ENCODE data around the gene SLC30A1. TPM values are rescaled to one million over a fixed set of nuclear protein-coding genes. Genes with fewer than 3 reads are reported as not detected.

Gene SLC30A1
- total RNA-seq, 4 donors from 2014 or later, result 10.1 to 17.3 (median 13.0) TPM

DNA sequence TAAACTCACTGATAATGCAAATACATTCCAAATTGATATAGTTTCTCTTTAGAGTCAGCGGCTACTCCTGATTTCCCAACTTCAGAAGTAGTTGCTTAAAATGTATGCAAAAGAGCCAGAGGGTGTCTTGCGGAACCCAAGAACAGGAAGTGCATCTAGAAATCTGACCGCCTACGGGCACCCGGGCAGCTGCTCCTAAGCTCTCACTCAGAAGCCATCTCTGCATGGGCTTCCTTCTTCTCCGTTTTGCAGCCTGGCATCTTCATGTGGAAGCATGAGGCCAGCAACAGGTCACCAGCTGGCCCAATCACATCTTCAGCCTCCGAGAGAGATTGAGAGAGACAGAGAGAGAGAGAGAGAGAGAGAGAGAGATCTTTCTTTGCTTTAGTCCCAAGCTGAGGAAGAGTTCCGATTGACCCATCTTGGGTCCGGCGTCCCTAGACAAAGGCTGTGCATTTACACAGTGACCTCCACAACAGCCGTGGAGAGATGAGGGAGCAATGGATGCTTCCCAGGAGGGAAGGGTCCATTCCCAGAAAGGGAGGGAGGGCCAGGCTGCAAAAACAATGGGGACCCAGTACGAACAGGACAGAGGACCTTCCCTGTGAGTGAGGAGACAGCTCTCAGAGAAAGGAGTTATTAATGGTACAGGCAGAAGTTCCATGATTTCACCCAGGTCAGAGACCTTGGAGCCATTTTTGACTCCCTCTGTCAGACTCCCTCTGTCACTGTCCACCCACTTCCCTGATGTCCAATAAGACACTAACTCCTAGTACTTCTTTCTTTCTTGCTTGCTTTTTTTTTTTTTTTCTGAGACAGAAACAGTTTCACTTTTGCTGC, 28.2 kb upstream of the SLC30A1 start:
- WGBS, 2 donors (ENCODE audit: low coverage in 1 of 2), result 75 to 81% methylated on average over 6 to 7 of the region's 12 CpGs
- H3K36me3 ChIP-seq, result no peaks in the 10 kb centered on the region
- H3K4me1 ChIP-seq, result peaks cover 0 to 30% (median 10%) of the 10 kb centered on the region in 3 donors
- H3K9me3 ChIP-seq, result no peaks in the 10 kb centered on the region
- H3K27ac ChIP-seq, result peak overlapping the region in 1 of 4 donors; percentile 35
- TF ChIP-seq EP300 (IDR thresholded peaks at IDR 0.05) (no peak), POLR2AphosphoS5 (IDR thresholded peaks at IDR 0.05) (no peak), POLR2A (IDR thresholded peaks at IDR 0.05) (no peak)
- TF ChIP-seq, protein P1, sequence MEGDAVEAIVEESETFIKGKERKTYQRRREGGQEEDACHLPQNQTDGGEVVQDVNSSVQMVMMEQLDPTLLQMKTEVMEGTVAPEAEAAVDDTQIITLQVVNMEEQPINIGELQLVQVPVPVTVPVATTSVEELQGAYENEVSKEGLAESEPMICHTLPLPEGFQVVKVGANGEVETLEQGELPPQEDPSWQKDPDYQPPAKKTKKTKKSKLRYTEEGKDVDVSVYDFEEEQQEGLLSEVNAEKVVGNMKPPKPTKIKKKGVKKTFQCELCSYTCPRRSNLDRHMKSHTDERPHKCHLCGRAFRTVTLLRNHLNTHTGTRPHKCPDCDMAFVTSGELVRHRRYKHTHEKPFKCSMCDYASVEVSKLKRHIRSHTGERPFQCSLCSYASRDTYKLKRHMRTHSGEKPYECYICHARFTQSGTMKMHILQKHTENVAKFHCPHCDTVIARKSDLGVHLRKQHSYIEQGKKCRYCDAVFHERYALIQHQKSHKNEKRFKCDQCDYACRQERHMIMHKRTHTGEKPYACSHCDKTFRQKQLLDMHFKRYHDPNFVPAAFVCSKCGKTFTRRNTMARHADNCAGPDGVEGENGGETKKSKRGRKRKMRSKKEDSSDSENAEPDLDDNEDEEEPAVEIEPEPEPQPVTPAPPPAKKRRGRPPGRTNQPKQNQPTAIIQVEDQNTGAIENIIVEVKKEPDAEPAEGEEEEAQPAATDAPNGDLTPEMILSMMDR (IDR thresholded peaks at IDR 0.05), result no peak
- ATAC-seq, result peak; percentile 52
- H3K27me3 ChIP-seq, result no peaks in the 10 kb centered on the region
- H3K4me3 ChIP-seq, result no peak overlapping the region

DNA sequence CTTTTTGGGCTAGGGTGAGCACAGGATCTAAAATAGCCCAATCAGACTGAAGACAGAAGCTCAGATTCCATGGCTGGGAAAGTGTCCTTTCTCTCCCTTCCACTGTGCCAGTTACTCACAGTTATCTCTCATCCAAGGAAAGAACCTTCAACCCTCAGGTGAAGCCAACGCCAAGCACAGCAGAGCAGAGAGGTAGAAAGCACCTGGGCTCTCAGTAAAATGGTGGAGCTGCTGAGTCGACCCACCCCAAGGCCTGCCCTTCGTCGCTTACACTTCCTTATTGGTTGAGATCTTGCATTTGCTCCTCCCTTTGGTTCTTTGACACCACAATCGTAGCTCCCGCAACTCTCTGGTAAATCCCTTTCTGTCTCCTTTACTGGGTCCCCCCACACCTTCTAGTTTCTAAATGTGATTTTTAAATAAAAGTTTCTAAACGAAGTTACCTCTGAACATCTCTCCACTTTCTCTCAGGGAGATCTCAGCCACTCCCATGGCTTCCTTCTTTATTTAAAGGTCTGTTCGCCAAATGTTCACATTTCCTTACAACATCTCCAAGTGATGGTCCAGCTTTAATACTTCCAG, 27.5 kb upstream of the SLC30A1 start:
- H3K27ac ChIP-seq, result peak overlapping the region in 1 of 4 donors; percentile 4
- H3K27me3 ChIP-seq, result no peaks in the 10 kb centered on the region
- ATAC-seq, result no peak

DNA sequence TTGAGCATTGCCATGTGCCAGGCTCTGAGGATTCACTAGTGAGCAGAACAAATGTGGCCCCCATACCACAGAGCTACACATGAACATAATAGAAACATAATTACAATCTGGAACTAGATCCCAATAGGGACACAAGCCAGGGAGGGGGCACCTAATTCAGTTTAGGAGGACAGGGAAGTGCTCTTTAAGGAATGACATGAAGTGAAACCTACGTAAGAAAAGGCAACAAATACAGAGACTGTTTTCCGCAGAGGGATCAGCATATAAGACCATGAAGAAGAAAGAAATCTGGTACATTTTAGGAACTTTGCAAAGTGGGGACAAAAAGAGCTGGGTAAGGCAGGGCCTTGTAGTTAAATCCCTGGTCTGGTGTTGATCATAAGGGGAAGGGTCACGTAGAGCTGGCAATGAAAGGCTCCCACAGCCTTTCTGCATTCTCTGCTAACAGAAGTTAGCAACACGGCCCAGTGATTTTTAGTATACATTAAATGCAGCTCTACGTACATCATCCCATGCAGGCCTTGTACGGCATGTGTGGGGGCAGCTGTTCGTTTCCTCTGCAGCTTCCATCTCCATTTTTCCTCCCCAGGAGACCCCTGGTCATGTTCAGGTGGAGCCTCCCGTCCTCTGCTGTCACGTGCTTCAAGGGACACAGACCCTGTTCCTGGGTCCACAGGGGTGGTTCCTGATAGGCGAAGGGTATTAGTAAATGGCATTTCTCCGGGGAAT, 26.8 kb upstream of the SLC30A1 start:
- TF ChIP-seq POLR2A (IDR thresholded peaks at IDR 0.05) (no peak), POLR2AphosphoS5 (IDR thresholded peaks at IDR 0.05) (no peak), EP300 (IDR thresholded peaks at IDR 0.05) (no peak)
- TF ChIP-seq, protein P1 (IDR thresholded peaks at IDR 0.05), result no peak
- H3K4me3 ChIP-seq, result peak overlapping the region in 1 of 2 donors; percentile 10
- WGBS, 2 donors (ENCODE audit: low coverage in 1 of 2), result 88 to 100% methylated on average over 5 to 11 of the region's 11 CpGs
- H3K36me3 ChIP-seq, result no peaks in the 10 kb centered on the region
- no peaks in the 10 kb centered on the region for H3K27me3 ChIP-seq
- H3K4me1 ChIP-seq, result peaks cover 0 to 17% (median 0%) of the 10 kb centered on the region in 3 donors
- no peaks in the 10 kb centered on the region for H3K9me3 ChIP-seq
- peak overlapping the region in 1 of 4 donors; percentile 4 for H3K27ac ChIP-seq
- no peak for ATAC-seq

More for the DNA sequence above, 27.5 kb upstream of the SLC30A1 start:
- Histone ChIP-seq H3K4me3 (peak overlapping the region in 1 of 2 donors; percentile 10), H3K4me1 (peaks cover 0 to 23% (median 6%) of the 10 kb centered on the region in 3 donors), H3K9me3 (no peaks in the 10 kb centered on the region), H3K36me3 (no peaks in the 10 kb centered on the region)
- no peak for TF ChIP-seq POLR2AphosphoS5 (IDR thresholded peaks at IDR 0.05)
- TF ChIP-seq EP300 (IDR thresholded peaks at IDR 0.05), result no peak
- TF ChIP-seq, protein P1 (IDR thresholded peaks at IDR 0.05), result no peak
- TF ChIP-seq POLR2A (IDR thresholded peaks at IDR 0.05), result no peak
- WGBS, 2 donors (ENCODE audit: low coverage in 1 of 2), result 77 to 87% methylated on average over 8 of the region's 8 CpGs

DNA sequence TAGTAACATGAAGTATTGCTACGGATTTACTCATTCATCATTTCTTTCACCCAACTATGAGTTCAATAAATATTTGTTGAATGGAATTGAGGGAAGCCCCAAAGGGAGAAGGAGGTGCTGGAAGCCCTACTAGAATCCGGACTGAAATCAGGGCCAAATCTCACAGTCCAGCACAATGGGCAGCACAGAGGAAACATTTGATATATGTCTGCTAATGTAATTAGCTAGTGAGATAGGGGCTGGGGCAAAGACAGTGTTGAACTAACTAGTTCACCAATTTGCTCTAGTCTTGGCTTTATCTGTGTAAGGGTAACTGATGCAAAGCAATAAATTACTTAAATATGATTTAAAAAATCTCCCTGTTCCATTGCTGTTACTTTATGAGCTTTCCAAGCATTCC, 26.1 kb upstream of the SLC30A1 start:
- TF ChIP-seq POLR2A (IDR thresholded peaks at IDR 0.05), result no peak
- TF ChIP-seq POLR2AphosphoS5 (IDR thresholded peaks at IDR 0.05), result no peak
- ATAC-seq, result no peak
- Histone ChIP-seq H3K4me1 (peaks cover 0 to 10% (median 0%) of the 10 kb centered on the region in 3 donors), H3K36me3 (no peaks in the 10 kb centered on the region), H3K27me3 (no peaks in the 10 kb centered on the region), H3K9me3 (no peaks in the 10 kb centered on the region), H3K27ac (no peak overlapping the region), H3K4me3 (no peak overlapping the region)
- WGBS, 2 donors (ENCODE audit: low coverage in 1 of 2), result 55 to 73% methylated on average over 2 of the region's 2 CpGs

DNA sequence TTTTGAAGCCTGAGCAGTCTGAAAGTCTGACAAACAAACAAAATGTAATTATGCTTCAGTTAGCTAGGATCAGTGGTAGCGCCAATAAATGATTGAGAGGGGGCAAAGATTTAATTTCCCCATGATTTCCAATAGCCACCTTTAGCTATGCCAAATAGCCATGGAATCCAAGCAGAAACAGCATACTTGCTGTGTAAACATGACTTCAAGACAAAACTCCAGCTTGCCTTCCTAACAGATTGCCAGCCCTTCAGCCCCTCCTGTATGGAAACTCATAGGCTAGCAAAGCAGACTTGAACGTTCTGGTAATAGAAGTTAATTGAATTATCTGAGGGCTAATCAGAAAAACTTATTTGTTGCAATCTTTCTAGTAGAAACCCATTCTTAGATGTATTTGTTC, 25.6 kb upstream of the SLC30A1 start:
- 33 to 77% methylated on average over 1 to 2 of the region's 2 CpGs for whole genome bisulfite sequencing, 2 donors (ENCODE audit: low coverage in 1 of 2)
- Histone ChIP-seq H3K9me3 (no peaks in the 10 kb centered on the region), H3K27me3 (no peaks in the 10 kb centered on the region), H3K27ac (no peak overlapping the region), H3K36me3 (no peaks in the 10 kb centered on the region), H3K4me1 (peaks cover 0 to 5% (median 0%) of the 10 kb centered on the region in 3 donors), H3K4me3 (no peak overlapping the region)
- no peak for ATAC-seq
- TF ChIP-seq, protein P1 (IDR thresholded peaks at IDR 0.05), result no peak
- TF ChIP-seq POLR2AphosphoS5 (IDR thresholded peaks at IDR 0.05) (no peak), EP300 (IDR thresholded peaks at IDR 0.05) (no peak), POLR2A (IDR thresholded peaks at IDR 0.05) (no peak)
